HG03039 (cell line): ENCODE data around the gene JAZF1.

Experiments
- ATAC-seq: cut with Tn5 transposase; IDR thresholded peaks from one replicate; pipeline ENCODE4 v1.9.1; 2021; ENCODE audit warnings: mild to moderate bottlenecking, moderate library complexity; ENCODE audit not compliant: unreplicated experiment

JAZF1 gene

GRCh38 chr7:28180364-28181147, at the start of gene JAZF1:
Gene JAZF1, minus strand, starts transcription at chr7:28180795.
- no peak for ATAC-seq

- ATAC-seq, result no peak
These were observed 49.7 kb upstream of the JAZF1 start for GRCh38 chr7:28230261-28230660.

GRCh38 chr7:28228396-28228795, 47.8 kb upstream of the JAZF1 start:
- no peak for ATAC-seq

GRCh38 chr7:28226003-28226402, 45.4 kb upstream of the JAZF1 start:
- ATAC-seq, result no peak

- ATAC-seq, result no peak
These were observed 45.0 kb upstream of the JAZF1 start for GRCh38 chr7:28225576-28225975.

GRCh38 chr7:28224675-28225074, 44.1 kb upstream of the JAZF1 start:
- ATAC-seq, result no peak

GRCh38 chr7:28224172-28224571, 43.6 kb upstream of the JAZF1 start:
- ATAC-seq, result no peak

GRCh38 chr7:28222636-28223035, 42.0 kb upstream of the JAZF1 start:
- ATAC-seq, result no peak

- ATAC-seq, result no peak
These were observed 39.2 kb upstream of the JAZF1 start for GRCh38 chr7:28219793-28220192.

GRCh38 chr7:28217143-28217542, 36.5 kb upstream of the JAZF1 start:
- ATAC-seq, result no peak

- no peak for ATAC-seq
These were observed 30.4 kb upstream of the JAZF1 start for GRCh38 chr7:28211006-28211405.

GRCh38 chr7:28208506-28208905, 27.9 kb upstream of the JAZF1 start:
- ATAC-seq, result no peak

- no peak for ATAC-seq
These were observed 27.0 kb upstream of the JAZF1 start for GRCh38 chr7:28207486-28208158.

- no peak for ATAC-seq
These were observed 24.9 kb upstream of the JAZF1 start for GRCh38 chr7:28205506-28205905.

- no peak for ATAC-seq
These were observed 23.1 kb upstream of the JAZF1 start for GRCh38 chr7:28203508-28204240.

- ATAC-seq, result no peak
These were observed 21.6 kb upstream of the JAZF1 start for GRCh38 chr7:28202222-28202621.

GRCh38 chr7:28201131-28201530, 20.5 kb upstream of the JAZF1 start:
- no peak for ATAC-seq

GRCh38 chr7:28200598-28200997, 20.0 kb upstream of the JAZF1 start:
- ATAC-seq, result no peak

GRCh38 chr7:28199021-28199510, 18.5 kb upstream of the JAZF1 start:
- no peak for ATAC-seq

GRCh38 chr7:28195910-28196620, 15.5 kb upstream of the JAZF1 start:
- no peak for ATAC-seq
